ENCODE results near the gene SVIL.

DNA sequence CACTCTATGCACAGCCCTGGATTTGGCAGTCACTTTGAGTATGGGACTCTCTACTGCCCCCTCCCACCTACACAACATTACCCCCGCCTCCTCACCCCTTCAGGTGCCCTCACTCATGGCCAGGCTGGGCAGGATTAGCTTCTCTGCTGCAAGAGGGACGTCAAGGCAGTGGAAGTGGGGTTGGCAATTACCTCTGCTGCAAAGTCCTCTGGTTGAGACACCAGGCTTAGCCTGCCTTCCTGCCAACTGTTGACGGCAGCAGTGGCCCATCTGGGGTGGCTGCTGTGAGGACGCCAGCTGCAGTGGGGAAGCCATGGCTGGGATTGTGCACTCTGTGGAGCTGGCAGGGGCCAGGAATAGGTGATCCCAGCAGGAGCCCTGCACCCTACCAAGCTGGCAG lies 26.7 kb downstream of the SVIL start:
- TF ChIP-seq ZBTB7A (IDR thresholded peaks at IDR 0.05; ENCODE audit: low read depth) (no peak), EP300 (IDR thresholded peaks at IDR 0.05; ENCODE audit: borderline replicate concordance) (no peak), TAF1 (IDR thresholded peaks at IDR 0.05; ENCODE audit: low read depth) (no peak), CEBPB (IDR thresholded peaks at IDR 0.05) (no peak)
- TF ChIP-seq, protein P1, sequence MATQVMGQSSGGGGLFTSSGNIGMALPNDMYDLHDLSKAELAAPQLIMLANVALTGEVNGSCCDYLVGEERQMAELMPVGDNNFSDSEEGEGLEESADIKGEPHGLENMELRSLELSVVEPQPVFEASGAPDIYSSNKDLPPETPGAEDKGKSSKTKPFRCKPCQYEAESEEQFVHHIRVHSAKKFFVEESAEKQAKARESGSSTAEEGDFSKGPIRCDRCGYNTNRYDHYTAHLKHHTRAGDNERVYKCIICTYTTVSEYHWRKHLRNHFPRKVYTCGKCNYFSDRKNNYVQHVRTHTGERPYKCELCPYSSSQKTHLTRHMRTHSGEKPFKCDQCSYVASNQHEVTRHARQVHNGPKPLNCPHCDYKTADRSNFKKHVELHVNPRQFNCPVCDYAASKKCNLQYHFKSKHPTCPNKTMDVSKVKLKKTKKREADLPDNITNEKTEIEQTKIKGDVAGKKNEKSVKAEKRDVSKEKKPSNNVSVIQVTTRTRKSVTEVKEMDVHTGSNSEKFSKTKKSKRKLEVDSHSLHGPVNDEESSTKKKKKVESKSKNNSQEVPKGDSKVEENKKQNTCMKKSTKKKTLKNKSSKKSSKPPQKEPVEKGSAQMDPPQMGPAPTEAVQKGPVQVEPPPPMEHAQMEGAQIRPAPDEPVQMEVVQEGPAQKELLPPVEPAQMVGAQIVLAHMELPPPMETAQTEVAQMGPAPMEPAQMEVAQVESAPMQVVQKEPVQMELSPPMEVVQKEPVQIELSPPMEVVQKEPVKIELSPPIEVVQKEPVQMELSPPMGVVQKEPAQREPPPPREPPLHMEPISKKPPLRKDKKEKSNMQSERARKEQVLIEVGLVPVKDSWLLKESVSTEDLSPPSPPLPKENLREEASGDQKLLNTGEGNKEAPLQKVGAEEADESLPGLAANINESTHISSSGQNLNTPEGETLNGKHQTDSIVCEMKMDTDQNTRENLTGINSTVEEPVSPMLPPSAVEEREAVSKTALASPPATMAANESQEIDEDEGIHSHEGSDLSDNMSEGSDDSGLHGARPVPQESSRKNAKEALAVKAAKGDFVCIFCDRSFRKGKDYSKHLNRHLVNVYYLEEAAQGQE (IDR thresholded peaks at IDR 0.05; ENCODE audit: low read depth): no peak
- TF ChIP-seq, protein P2, sequence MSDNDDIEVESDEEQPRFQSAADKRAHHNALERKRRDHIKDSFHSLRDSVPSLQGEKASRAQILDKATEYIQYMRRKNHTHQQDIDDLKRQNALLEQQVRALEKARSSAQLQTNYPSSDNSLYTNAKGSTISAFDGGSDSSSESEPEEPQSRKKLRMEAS (IDR thresholded peaks at IDR 0.05): no peak
